Measurements from ENCODE around the gene RNF150. TPM values are rescaled to one million over a fixed set of nuclear protein-coding genes. Genes with fewer than 3 reads are reported as not detected.

The RNF150 gene
- polyA plus RNA-seq, 1 donor, result 9.0 TPM

DNA sequence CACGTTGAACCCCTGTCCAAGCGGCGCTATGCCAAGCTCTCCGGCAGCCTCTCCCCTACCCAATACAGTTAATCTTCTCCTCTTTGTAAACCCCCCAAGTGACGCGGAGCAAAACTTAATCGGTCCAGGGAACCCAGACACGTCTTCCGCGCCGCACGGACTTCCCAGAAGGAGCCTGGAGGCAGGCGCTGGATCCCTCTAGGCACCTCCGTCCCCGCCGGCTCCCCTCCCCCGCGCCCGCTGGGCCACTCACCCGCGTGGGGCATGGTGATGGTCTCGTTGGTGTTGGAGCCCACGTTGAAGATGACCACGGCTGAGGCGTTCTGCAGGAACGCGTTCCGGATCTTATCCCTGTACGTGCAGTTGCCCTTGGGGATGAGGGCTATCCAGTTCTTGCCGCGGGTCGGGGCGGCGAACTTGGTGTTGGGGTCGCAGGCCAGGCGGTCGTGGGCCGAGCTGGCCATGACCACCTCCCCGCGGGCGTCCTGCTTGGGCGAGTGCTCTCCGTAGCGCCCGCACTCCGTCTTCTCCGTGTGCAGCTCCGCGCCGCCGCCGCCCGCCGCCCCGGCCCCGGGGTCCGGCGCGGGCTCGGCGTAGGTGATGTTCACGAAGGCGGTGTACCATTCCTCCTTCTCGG, 1.1 kb downstream of the RNF150 start:
- peaks cover 42% of the 10 kb centered on the region for H3K27me3 ChIP-seq (ENCODE audit: control insufficient read depth, insufficient read depth, low read length)
- peak overlapping the region; percentile 72 for H3K4me3 ChIP-seq (ENCODE audit: low read length)
- peak overlapping the region; percentile 30 for H3K27ac ChIP-seq (ENCODE audit: low read length)
- WGBS (ENCODE audit: insufficient coverage, low lambda C conversion rate), result no CpG with 5 or more reads among the region's 64 CpGs
- H3K36me3 ChIP-seq (ENCODE audit: control insufficient read depth, insufficient read depth, low read length), result no peaks in the 10 kb centered on the region
- H3K9me3 ChIP-seq (ENCODE audit: control insufficient read depth, low read depth, low read length), result no peaks in the 10 kb centered on the region
- peaks cover 9% of the 10 kb centered on the region for H3K4me1 ChIP-seq (ENCODE audit: control insufficient read depth, insufficient read depth, low read length)
- DNase-seq, result peak in 1 of 2 donors; percentile 30

DNA sequence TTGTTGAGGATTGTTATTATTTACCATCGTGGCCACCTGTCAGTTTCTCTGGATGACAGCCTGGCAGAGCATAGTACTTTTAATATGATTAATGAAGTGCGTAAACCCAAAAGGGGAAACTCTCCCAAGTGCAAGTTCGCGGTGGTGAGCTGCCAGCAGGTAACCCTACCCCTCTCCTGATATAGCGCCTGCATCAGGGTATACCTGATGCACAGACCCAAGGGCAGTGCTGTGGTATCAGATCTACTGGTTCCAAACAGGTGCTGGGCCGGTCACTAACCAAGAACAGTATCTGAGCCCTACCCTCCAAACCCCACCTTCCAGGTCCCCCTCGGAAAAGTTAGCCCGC, 1.6 kb downstream of the RNF150 start:
- no peaks in the 10 kb centered on the region for H3K9me3 ChIP-seq (ENCODE audit: control insufficient read depth, low read depth, low read length)
- H3K4me3 ChIP-seq (ENCODE audit: low read length), result peak overlapping the region; percentile 72
- H3K4me1 ChIP-seq (ENCODE audit: control insufficient read depth, insufficient read depth, low read length), result peaks cover 9% of the 10 kb centered on the region
- 0% methylated on average over 1 of the region's 8 CpGs for WGBS (ENCODE audit: insufficient coverage, low lambda C conversion rate)
- DNase-seq, result no peak
- H3K27ac ChIP-seq (ENCODE audit: low read length), result peak overlapping the region; percentile 30
- no peaks in the 10 kb centered on the region for H3K36me3 ChIP-seq (ENCODE audit: control insufficient read depth, insufficient read depth, low read length)
- peaks cover 41% of the 10 kb centered on the region for H3K27me3 ChIP-seq (ENCODE audit: control insufficient read depth, insufficient read depth, low read length)

DNA sequence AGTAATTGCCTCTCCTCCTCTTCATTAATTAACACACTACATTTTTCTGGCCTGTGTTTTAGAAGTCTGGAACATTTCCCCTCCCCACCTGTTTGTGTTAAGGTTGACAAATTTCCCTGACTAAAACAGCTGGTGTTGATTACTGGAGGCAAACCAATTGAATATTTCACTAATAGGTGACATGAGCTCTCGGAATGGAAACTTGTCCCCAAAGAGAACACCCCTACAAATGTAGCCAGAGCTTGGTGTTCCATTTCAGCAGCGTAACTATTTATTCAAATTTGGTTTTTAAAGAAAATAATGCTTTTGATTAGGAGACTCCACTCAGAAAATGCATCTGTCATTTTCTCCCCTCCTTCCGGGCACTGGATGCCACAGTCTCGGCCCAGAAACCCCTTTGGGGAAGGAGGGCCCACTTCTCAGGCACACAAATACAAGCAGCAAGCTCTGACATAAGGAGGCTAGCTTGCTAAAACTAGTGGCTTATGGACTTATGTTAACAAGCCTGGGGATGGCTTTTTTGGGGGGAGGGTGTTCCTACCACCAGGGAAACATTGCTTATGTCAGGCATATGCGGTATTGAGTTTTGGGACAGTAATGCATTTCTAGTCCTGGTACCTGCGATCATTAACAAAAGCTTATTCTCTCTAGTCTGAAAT, 2.2 kb downstream of the RNF150 start:
- H3K9me3 ChIP-seq (ENCODE audit: control insufficient read depth, low read depth, low read length), result no peaks in the 10 kb centered on the region
- no CpG with 5 or more reads among the region's 6 CpGs for WGBS (ENCODE audit: insufficient coverage, low lambda C conversion rate)
- no peaks in the 10 kb centered on the region for H3K36me3 ChIP-seq (ENCODE audit: control insufficient read depth, insufficient read depth, low read length)
- H3K4me3 ChIP-seq (ENCODE audit: low read length), result peak overlapping the region; percentile 72
- DNase-seq, result no peak
- peaks cover 37% of the 10 kb centered on the region for H3K27me3 ChIP-seq (ENCODE audit: control insufficient read depth, insufficient read depth, low read length)
- peaks cover 9% of the 10 kb centered on the region for H3K4me1 ChIP-seq (ENCODE audit: control insufficient read depth, insufficient read depth, low read length)
- no peak overlapping the region for H3K27ac ChIP-seq (ENCODE audit: low read length)

DNA sequence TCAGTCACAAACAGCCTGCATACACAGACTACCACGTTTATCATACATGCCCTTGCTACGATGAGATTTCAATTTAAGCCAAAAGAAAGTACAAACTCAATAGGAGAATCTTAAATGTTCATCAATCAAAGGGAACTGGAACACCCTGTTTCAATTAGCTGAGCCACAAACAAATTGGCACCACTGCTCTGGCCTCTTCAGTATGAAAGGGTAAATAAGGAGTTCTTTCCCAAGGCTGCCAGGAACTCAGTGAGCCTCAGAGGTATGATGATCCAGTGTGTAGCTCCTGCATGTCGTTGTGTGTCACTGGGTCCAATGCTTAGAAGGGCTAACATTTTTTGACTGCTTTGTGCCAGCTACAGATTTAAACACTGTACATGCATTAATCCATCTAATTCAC, 5.4 kb downstream of the RNF150 start:
- Histone ChIP-seq H3K9me3 (ENCODE audit: control insufficient read depth, low read depth, low read length) (no peaks in the 10 kb centered on the region), H3K27me3 (ENCODE audit: control insufficient read depth, insufficient read depth, low read length) (peaks cover 21% of the 10 kb centered on the region), H3K27ac (ENCODE audit: low read length) (no peak overlapping the region), H3K4me3 (ENCODE audit: low read length) (no peak overlapping the region), H3K36me3 (ENCODE audit: control insufficient read depth, insufficient read depth, low read length) (no peaks in the 10 kb centered on the region), H3K4me1 (ENCODE audit: control insufficient read depth, insufficient read depth, low read length) (peaks cover 6% of the 10 kb centered on the region)
- no peak for DNase-seq
- WGBS (ENCODE audit: insufficient coverage, low lambda C conversion rate), result no CpG with 5 or more reads among the region's 3 CpGs

GRCh38 chr4:141126769-141127168, 6.5 kb downstream of the RNF150 start:
- no peak overlapping the region for H3K4me3 ChIP-seq (ENCODE audit: low read length)
- DNase-seq, result no peak
- H3K4me1 ChIP-seq (ENCODE audit: control insufficient read depth, insufficient read depth, low read length), result peaks cover under 1% of the 10 kb centered on the region
- H3K36me3 ChIP-seq (ENCODE audit: control insufficient read depth, insufficient read depth, low read length), result no peaks in the 10 kb centered on the region
- WGBS (ENCODE audit: insufficient coverage, low lambda C conversion rate), result no CpG with 5 or more reads among the region's 4 CpGs
- H3K27ac ChIP-seq (ENCODE audit: low read length), result no peak overlapping the region
- no peaks in the 10 kb centered on the region for H3K9me3 ChIP-seq (ENCODE audit: control insufficient read depth, low read depth, low read length)
- H3K27me3 ChIP-seq (ENCODE audit: control insufficient read depth, insufficient read depth, low read length), result peaks cover 13% of the 10 kb centered on the region

DNA sequence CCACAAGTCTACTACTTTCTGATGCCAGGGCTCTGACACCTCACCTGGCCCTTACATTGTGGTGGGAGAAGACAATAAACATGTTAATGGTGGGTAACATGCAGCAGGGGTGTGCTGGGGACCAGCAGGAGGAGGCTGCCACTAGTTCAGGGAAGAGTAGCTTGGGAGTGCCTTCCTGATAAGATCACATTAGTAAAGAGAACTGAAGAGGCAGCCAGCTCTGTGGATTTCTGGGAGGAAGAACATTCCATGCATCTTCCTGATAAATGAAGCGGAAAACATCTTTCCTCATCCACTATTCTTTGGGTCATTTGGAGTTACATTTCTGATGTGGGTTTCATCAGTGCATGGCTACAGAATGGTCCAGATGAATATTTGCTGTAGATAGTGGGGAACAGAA, 9.0 kb downstream of the RNF150 start:
- Histone ChIP-seq H3K4me3 (ENCODE audit: low read length) (no peak overlapping the region), H3K9me3 (ENCODE audit: control insufficient read depth, low read depth, low read length) (no peaks in the 10 kb centered on the region), H3K27me3 (ENCODE audit: control insufficient read depth, insufficient read depth, low read length) (peaks cover 1% of the 10 kb centered on the region), H3K4me1 (ENCODE audit: control insufficient read depth, insufficient read depth, low read length) (no peaks in the 10 kb centered on the region), H3K36me3 (ENCODE audit: control insufficient read depth, insufficient read depth, low read length) (no peaks in the 10 kb centered on the region), H3K27ac (ENCODE audit: low read length) (no peak overlapping the region)
- no peak for DNase-seq
- WGBS (ENCODE audit: insufficient coverage, low lambda C conversion rate), result no CpG with 5 or more reads among the region's 1 CpG

DNA sequence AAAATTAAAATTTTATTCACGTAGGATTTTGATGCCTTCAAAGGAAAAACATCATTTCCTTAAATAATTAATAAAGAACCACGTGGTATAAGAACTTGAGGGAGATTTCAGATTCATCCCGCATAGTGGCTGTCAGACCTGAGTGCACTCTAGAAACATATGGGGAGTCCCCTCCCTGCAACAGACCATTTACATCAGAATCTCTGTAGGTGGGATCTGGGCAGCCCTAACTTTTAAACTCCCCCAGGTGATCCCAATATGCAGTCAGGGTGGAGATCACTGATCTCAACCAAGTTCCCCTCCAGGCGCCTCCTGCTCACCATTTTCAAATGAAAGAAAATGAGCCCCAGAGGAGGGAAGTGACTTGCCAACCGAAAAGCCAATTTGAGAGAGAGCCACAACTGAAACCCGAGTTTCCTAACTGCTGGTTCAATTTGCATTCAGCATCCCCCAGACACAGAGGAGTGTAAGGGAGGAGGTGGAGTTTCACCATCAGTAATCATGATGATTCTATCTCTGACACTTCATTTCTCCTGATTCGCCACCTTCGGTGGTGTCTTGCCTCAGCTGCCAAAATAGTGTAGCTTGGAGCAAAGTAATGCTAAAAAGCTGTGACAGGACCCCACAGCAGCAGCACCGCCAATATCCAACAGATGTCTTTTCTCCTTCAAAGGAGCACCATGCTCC, 11.4 kb downstream of the RNF150 start:
- no peak for DNase-seq
- Histone ChIP-seq H3K9me3 (ENCODE audit: control insufficient read depth, low read depth, low read length) (no peaks in the 10 kb centered on the region), H3K27me3 (ENCODE audit: control insufficient read depth, insufficient read depth, low read length) (no peaks in the 10 kb centered on the region), H3K27ac (ENCODE audit: low read length) (no peak overlapping the region), H3K4me3 (ENCODE audit: low read length) (no peak overlapping the region), H3K4me1 (ENCODE audit: control insufficient read depth, insufficient read depth, low read length) (no peaks in the 10 kb centered on the region), H3K36me3 (ENCODE audit: control insufficient read depth, insufficient read depth, low read length) (no peaks in the 10 kb centered on the region)
- 71% methylated on average over 1 of the region's 9 CpGs for WGBS (ENCODE audit: insufficient coverage, low lambda C conversion rate)

GRCh38 chr4:141121101-141121500, 12.2 kb downstream of the RNF150 start:
- Histone ChIP-seq H3K4me1 (ENCODE audit: control insufficient read depth, insufficient read depth, low read length) (no peaks in the 10 kb centered on the region), H3K27ac (ENCODE audit: low read length) (no peak overlapping the region), H3K36me3 (ENCODE audit: control insufficient read depth, insufficient read depth, low read length) (no peaks in the 10 kb centered on the region), H3K4me3 (ENCODE audit: low read length) (no peak overlapping the region), H3K9me3 (ENCODE audit: control insufficient read depth, low read depth, low read length) (no peaks in the 10 kb centered on the region), H3K27me3 (ENCODE audit: control insufficient read depth, insufficient read depth, low read length) (no peaks in the 10 kb centered on the region)
- no CpG with 5 or more reads among the region's 1 CpG for WGBS (ENCODE audit: insufficient coverage, low lambda C conversion rate)
- no peak for DNase-seq

DNA sequence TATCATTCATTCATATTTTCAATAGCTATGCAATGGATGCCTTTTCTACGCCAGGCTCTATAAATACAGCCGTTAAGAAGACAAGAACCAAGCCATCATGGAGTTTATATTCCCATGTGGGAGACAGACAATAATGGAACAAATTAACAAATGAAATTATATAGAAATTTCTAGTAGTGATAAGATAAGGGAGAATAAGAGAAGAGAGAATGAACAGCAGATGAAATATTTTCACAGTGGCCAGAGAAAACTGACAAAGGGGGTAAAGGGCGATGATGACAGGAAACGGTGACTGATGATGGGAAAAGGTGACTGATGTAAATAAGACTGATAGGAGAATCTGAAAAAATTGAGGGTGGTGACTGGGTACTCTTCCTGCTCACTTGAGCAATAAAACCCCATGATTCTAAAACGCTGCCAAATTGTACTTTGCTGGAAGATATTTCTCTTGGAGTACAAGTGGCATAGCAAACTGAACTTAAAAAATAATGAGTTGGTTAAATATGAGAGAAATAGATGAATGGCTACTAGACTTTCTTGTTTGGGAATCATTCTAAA, 13.2 kb downstream of the RNF150 start:
- no peak for DNase-seq
- peaks cover 3% of the 10 kb centered on the region for H3K9me3 ChIP-seq (ENCODE audit: control insufficient read depth, low read depth, low read length)
- no peaks in the 10 kb centered on the region for H3K27me3 ChIP-seq (ENCODE audit: control insufficient read depth, insufficient read depth, low read length)
- H3K4me1 ChIP-seq (ENCODE audit: control insufficient read depth, insufficient read depth, low read length), result no peaks in the 10 kb centered on the region
- H3K36me3 ChIP-seq (ENCODE audit: control insufficient read depth, insufficient read depth, low read length), result no peaks in the 10 kb centered on the region
- no peak overlapping the region for H3K4me3 ChIP-seq (ENCODE audit: low read length)
- WGBS (ENCODE audit: insufficient coverage, low lambda C conversion rate), result 79% methylated on average over 3 of the region's 5 CpGs
- H3K27ac ChIP-seq (ENCODE audit: low read length), result no peak overlapping the region

GRCh38 chr4:141119071-141119470, 14.2 kb downstream of the RNF150 start:
- no peak overlapping the region for H3K27ac ChIP-seq (ENCODE audit: low read length)
- no peaks in the 10 kb centered on the region for H3K36me3 ChIP-seq (ENCODE audit: control insufficient read depth, insufficient read depth, low read length)
- H3K4me3 ChIP-seq (ENCODE audit: low read length), result no peak overlapping the region
- H3K9me3 ChIP-seq (ENCODE audit: control insufficient read depth, low read depth, low read length), result peaks cover 3% of the 10 kb centered on the region
- H3K4me1 ChIP-seq (ENCODE audit: control insufficient read depth, insufficient read depth, low read length), result no peaks in the 10 kb centered on the region
- no peaks in the 10 kb centered on the region for H3K27me3 ChIP-seq (ENCODE audit: control insufficient read depth, insufficient read depth, low read length)
- 100% methylated on average over 1 of the region's 1 CpG for WGBS (ENCODE audit: insufficient coverage, low lambda C conversion rate)
- no peak for DNase-seq
